B cell (primary cell): ENCODE results near the gene MFSD11. TPM values are rescaled to one million over a fixed set of nuclear protein-coding genes. Genes with fewer than 3 reads are reported as not detected.

Source experiments
- ATAC-seq: fragments of 200-7000 bp; cut with Tn5 transposase; one replicate; pipeline ENCODE4 v1.10.0; 2021; ENCODE audit warnings: low read depth, mild to moderate bottlenecking, moderate number of reproducible peaks, moderate library complexity
- CTCF ChIA-PET: fragments of 350-600 bp; sonication (Branson Sonifier 250); formaldehyde crosslinking; loops from one replicate; lab custom pipeline; 2021; ENCODE audit warnings: antibody characterized with exemption, inconsistent platforms; lab: Charles Lee
- POLR2A ChIA-PET: fragments of 350-600 bp; sonication (Branson Sonifier 250); formaldehyde crosslinking; loops from one replicate; lab custom pipeline; 2021; ENCODE audit warnings: antibody characterized with exemption; lab: Charles Lee
- DNase-seq: peaks from one replicate; pipeline ENCODE4 v3.0.0; 2013
- H2AFZ ChIP-seq: 2 replicates; pipeline ENCODE4 v1.6.1; 2012; ENCODE audit warnings: mild to moderate bottlenecking, low read depth, low read length; ENCODE audit not compliant: insufficient read depth, poor library complexity, severe bottlenecking
- H3K27ac ChIP-seq, 2 donors: 1 replicate in 1 of 2; 2 replicates in 1 of 2; pipeline ENCODE4 v1.5.1; 2012 to 2013; ENCODE audit warnings: low read length in 2 of 2, mild to moderate bottlenecking in 2 of 2, moderate library complexity in 1 of 2
- H3K27me3 ChIP-seq, 4 experiments: fragments of 200-600 bp in 1 of 4; sonication (generic) in 1 of 4; replicated peaks in 1 of 4; 1 replicate in 2 of 4; 2 replicates in 2 of 4; pipeline versions ENCODE4 v1.6.1 to v1.7.0; 2013 to 2016; ENCODE audit warnings: low read length in 3 of 4, mild to moderate bottlenecking in 2 of 4, mixed read lengths in 1 of 4, moderate library complexity in 1 of 4; ENCODE audit not compliant: insufficient read depth in 4 of 4, control insufficient read depth in 3 of 4; ENCODE audit errors: control extremely low read depth in 1 of 4
- H3K36me3 ChIP-seq, 2 experiments: replicated peaks in 1 of 2; 1 replicate in 1 of 2; 2 replicates in 1 of 2; pipeline versions ENCODE4 v1.6.1 to v1.7.1; 2013; ENCODE audit warnings: low read length in 1 of 2; ENCODE audit not compliant: insufficient read depth in 2 of 2, control insufficient read depth in 1 of 2; ENCODE audit errors: control extremely low read depth in 1 of 2, extremely low read depth in 1 of 2
- H3K4me1 ChIP-seq, 2 donors: fragments of 200-600 bp in 1 of 2; sonication (generic) in 1 of 2; 1 replicate in 1 of 2; 2 replicates in 1 of 2; pipeline versions ENCODE4 v1.5.1 to v1.6.1; 2013 to 2017; ENCODE audit warnings: low read length in 2 of 2; ENCODE audit not compliant: control insufficient read depth in 2 of 2, insufficient read depth in 2 of 2
- H3K4me2 ChIP-seq: replicated peaks from 2 replicates; pipeline ENCODE3; 2012; ENCODE audit warnings: mild to moderate bottlenecking, low read depth, low read length; ENCODE audit not compliant: poor library complexity, severe bottlenecking
- H3K4me3 ChIP-seq, 5 experiments: fragments of 200-600 bp in 1 of 5; sonication (generic) in 1 of 5; 1 replicate in 3 of 5; 2 replicates in 2 of 5; pipeline versions ENCODE4 v1.5.1 to v1.7.0; 2011 to 2016; ENCODE audit warnings: low read length in 4 of 5, mild to moderate bottlenecking in 4 of 5, low read depth in 2 of 5, control low read depth in 1 of 5, moderate library complexity in 1 of 5; ENCODE audit not compliant: insufficient read depth in 1 of 5; ENCODE audit errors: control extremely low read depth in 1 of 5, extremely low read depth in 1 of 5
- H3K79me2 ChIP-seq: fragments of 200-600 bp; sonication (generic); one replicate; pipeline ENCODE4 v1.6.0; 2016; ENCODE audit warnings: low read length; ENCODE audit not compliant: control insufficient read depth, insufficient read depth
- H3K9ac ChIP-seq: fragments of 200-600 bp; sonication (generic); 2 replicates; pipeline ENCODE4 v1.6.1; 2017; ENCODE audit warnings: mild to moderate bottlenecking, low read length, moderate library complexity
- H3K9me3 ChIP-seq, 3 donors: one replicate each; pipeline versions ENCODE4 v1.6.1 to v1.7.1; 2013; ENCODE audit warnings: low read length in 2 of 3; ENCODE audit not compliant: control insufficient read depth in 2 of 3, insufficient read depth in 1 of 3; ENCODE audit errors: control extremely low read depth in 1 of 3
- H4K20me1 ChIP-seq: 2 replicates; pipeline ENCODE4 v1.6.0; 2012; ENCODE audit warnings: mild to moderate bottlenecking, low read length; ENCODE audit not compliant: insufficient read depth, control insufficient read depth, poor library complexity, severe bottlenecking
- H3K27ac Mint-ChIP-seq: one replicate; pipeline ENCODE4 v1.8.0; 2021; ENCODE audit warnings: mixed read lengths
- H3K27me3 Mint-ChIP-seq: one replicate; pipeline ENCODE4 v1.8.0; 2021; ENCODE audit warnings: mixed read lengths
- H3K4me1 Mint-ChIP-seq: one replicate; pipeline ENCODE4 v1.8.0; 2021; ENCODE audit warnings: mixed read lengths
- H3K4me3 Mint-ChIP-seq: one replicate; pipeline ENCODE4 v1.8.0; 2021; ENCODE audit warnings: mixed read lengths
- H3K9me3 Mint-ChIP-seq: one replicate; pipeline ENCODE4 v1.8.0; 2022; ENCODE audit warnings: mixed read lengths; ENCODE audit not compliant: insufficient read depth
- CTCF ChIP-seq: fragments of 200-600 bp; IDR thresholded peaks from one replicate; pipeline ENCODE4 v1.8.0; 2022; ENCODE audit warnings: antibody characterized with exemption, mild to moderate bottlenecking
- EZH2 ChIP-seq: IDR thresholded peaks from 2 replicates; pipeline ENCODE4 v1.6.1; 2012; ENCODE audit warnings: borderline replicate concordance, low read depth, mild to moderate bottlenecking, moderate library complexity, low read length; ENCODE audit not compliant: insufficient read depth, poor library complexity, severe bottlenecking
- WGBS: methylation state at CpG from one replicate; pipeline ENCODE4 v1.1.5; 2013; ENCODE audit warnings: missing lambda C conversion rate; ENCODE audit not compliant: insufficient coverage; 5-methylcytosine and 5-hydroxymethylcytosine counted together
- intact Hi-C: fragments of 100-400 bp; cut with micrococcal nuclease; formaldehyde crosslinking; loops from one replicate; pipeline ENCODE4 v1.10.0; 2022
- polyA plus RNA-seq: library from polyadenylated mRNA; depleted of rRNA; stranded (reverse); fragments of >200 nt; gene quantifications from 2 replicates; pipeline ENCODE4 v1.2.3, GENCODE V29; 2012
- total RNA-seq, 2 donors: library from RNA; stranded (reverse); fragments of 120-200 nt in 1 of 2; gene quantifications; 1 replicate in 1 of 2; 2 replicates in 1 of 2; pipeline versions ENCODE4 v1.2.3 to v1.2.4, GENCODE V29; 2013 to 2022

Gene MFSD11
- total and polyA plus RNA-seq, 2 donors (not counting 1 experiment from before 2014, with no cell fraction given), result 24.5 to 36.4 TPM

- Histone ChIP-seq H3K27ac (peak overlapping the region; percentile 35 to 70), H3K36me3 (peaks cover 0 to 57% of the 10 kb centered on the region in 2 experiments), H3K4me1 (peaks cover 47 to 54% of the 10 kb centered on the region in 2 donors), H4K20me1 (peaks cover 14% of the 10 kb centered on the region), H3K9ac (peak overlapping the region; percentile 87), H3K27me3 (no peaks in the 10 kb centered on the region), H3K4me2 (peak overlapping the region; percentile 92), H3K9me3 (no peaks in the 10 kb centered on the region), H2AFZ (no peak overlapping the region), H3K79me2 (peaks cover 76% of the 10 kb centered on the region), H3K4me3 (peak overlapping the region in 3 of 5 experiments; percentile 5 to 95 (median 11))
- Mint-ChIP-seq H3K9me3 (no peaks in the 10 kb centered on the region), H3K4me3 (peak overlapping the region; percentile 95), H3K27ac (peak overlapping the region; percentile 12), H3K27me3 (no peaks in the 10 kb centered on the region), H3K4me1 (peaks cover 66% of the 10 kb centered on the region)
- DNase-seq, result peak; percentile 29
- POLR2A ChIA-PET, result interaction anchor here (0.8 to 5.6 kb wide), 2 partner anchors 7 to 63 kb away, joined by 3 to 75 read pairs; partner anchors contain the start of genes JMJD6 and METTL23
- 3% methylated on average over 5 of the region's 8 CpGs for WGBS
- no peak for ATAC-seq
- no peak for TF ChIP-seq CTCF
- no peak for TF ChIP-seq EZH2
- CTCF ChIA-PET, result interaction anchor here (0.8 to 1.6 kb wide), 2 partner anchors 10 to 15 kb away, joined by 3 to 5 read pairs; no protein-coding TSS in a partner anchor
- intact Hi-C loops, result no loop called here
Measured at GRCh38 chr17:76734080-76734840, 3.7 kb upstream of the MFSD11 start.
